ENCODE measurements around the gene OSBPL1A.

DNA sequence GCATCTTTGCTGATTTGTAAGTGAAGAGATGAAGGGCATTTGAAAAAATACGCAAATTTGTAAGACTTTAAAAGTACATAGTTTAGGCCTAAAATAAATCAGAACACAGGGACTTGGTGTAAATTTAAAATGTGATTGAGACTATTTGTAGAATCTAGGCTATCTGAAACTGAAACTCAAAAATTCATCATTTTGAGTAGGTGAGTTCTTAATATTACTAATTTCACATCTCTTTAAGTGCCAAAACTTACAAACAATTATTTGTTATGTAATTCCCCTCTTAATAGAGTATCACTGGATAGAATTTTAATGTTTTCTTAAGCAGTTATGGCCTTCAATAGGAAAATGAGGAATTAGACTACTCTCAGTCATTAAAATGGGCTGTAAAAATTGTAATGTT is 48.8 kb upstream of the OSBPL1A start:
- TF ChIP-seq, protein P1, sequence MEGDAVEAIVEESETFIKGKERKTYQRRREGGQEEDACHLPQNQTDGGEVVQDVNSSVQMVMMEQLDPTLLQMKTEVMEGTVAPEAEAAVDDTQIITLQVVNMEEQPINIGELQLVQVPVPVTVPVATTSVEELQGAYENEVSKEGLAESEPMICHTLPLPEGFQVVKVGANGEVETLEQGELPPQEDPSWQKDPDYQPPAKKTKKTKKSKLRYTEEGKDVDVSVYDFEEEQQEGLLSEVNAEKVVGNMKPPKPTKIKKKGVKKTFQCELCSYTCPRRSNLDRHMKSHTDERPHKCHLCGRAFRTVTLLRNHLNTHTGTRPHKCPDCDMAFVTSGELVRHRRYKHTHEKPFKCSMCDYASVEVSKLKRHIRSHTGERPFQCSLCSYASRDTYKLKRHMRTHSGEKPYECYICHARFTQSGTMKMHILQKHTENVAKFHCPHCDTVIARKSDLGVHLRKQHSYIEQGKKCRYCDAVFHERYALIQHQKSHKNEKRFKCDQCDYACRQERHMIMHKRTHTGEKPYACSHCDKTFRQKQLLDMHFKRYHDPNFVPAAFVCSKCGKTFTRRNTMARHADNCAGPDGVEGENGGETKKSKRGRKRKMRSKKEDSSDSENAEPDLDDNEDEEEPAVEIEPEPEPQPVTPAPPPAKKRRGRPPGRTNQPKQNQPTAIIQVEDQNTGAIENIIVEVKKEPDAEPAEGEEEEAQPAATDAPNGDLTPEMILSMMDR (IDR thresholded peaks at IDR 0.05): no peak
- TF ChIP-seq POLR2A (IDR thresholded peaks at IDR 0.05): no peak
